ENCODE results near the gene PEX6.
"Not testable (repeated sequence)": the region's sequence is repeated elsewhere in the genome, so short reads cannot be mapped to it uniquely, and the experiment has no call there.

The PEX6 gene

GRCh38 chr6:42963179-42963854 is 15.7 kb downstream of the PEX6 start:
- no peak for DNase-seq

- no peak for DNase-seq
These were observed 16.3 kb downstream of the PEX6 start for GRCh38 chr6:42962502-42963178.

- DNase-seq: no peak
These were observed 16.9 kb downstream of the PEX6 start for GRCh38 chr6:42962096-42962495.

GRCh38 chr6:42961020-42961470 is 17.9 kb downstream of the PEX6 start:
- DNase-seq: no peak

- DNase-seq: peak; percentile 38
These were observed 18.6 kb downstream of the PEX6 start, which contains the start of gene GNMT for GRCh38 chr6:42960243-42961019. TSS of gene GNMT (plus strand) at chr6:42960754. CDS start at chr6:42960768, 14 bp downstream.

- DNase-seq: no peak
These were observed 19.1 kb downstream of the PEX6 start for GRCh38 chr6:42959917-42960242.

GRCh38 chr6:42958125-42958524 is 20.9 kb downstream of the PEX6 start:
- peak; percentile 7 for DNase-seq

- not testable (repeated sequence) for DNase-seq
These were observed 24.6 kb downstream of the PEX6 start for GRCh38 chr6:42954405-42954804.

GRCh38 chr6:42952389-42952788 is 26.6 kb downstream of the PEX6 start:
- DNase-seq: no peak

- no peak for DNase-seq
These were observed 31.0 kb downstream of the PEX6 start for GRCh38 chr6:42947950-42948349.

GRCh38 chr6:42942444-42942843 is 36.5 kb downstream of the PEX6 start:
- DNase-seq: no peak

GRCh38 chr6:42941356-42941755 is 37.6 kb downstream of the PEX6 start:
- not testable (repeated sequence) for DNase-seq

- no peak for DNase-seq
These were observed 38.4 kb downstream of the PEX6 start for GRCh38 chr6:42940493-42941045.

- no peak for DNase-seq
These were observed 39.2 kb downstream of the PEX6 start for GRCh38 chr6:42939810-42940167.

GRCh38 chr6:42938987-42939809 is 39.8 kb downstream of the PEX6 start:
- no peak for DNase-seq

- no peak for DNase-seq
These were observed 40.6 kb downstream of the PEX6 start for GRCh38 chr6:42938428-42938796.

GRCh38 chr6:42937548-42938427 is 41.2 kb downstream of the PEX6 start:
- DNase-seq: no peak

GRCh38 chr6:42936398-42936797 is 42.6 kb downstream of the PEX6 start:
- DNase-seq: no peak

- DNase-seq: no peak
These were observed 43.7 kb downstream of the PEX6 start for GRCh38 chr6:42935322-42935721.

GRCh38 chr6:42933205-42933604 is 45.8 kb downstream of the PEX6 start:
- no peak for DNase-seq

GRCh38 chr6:42932412-42932811 is 46.6 kb downstream of the PEX6 start:
- DNase-seq: no peak
